NB4 (cell line): ENCODE measurements around the gene TTC13.

ENCODE experiments used
- CTCF ChIP-seq: IDR thresholded peaks from one replicate; pipeline ENCODE4 v1.5.1; 2012; ENCODE audit warnings: low read depth, low read length
- POLR2A ChIP-seq: IDR thresholded peaks from 2 replicates; pipeline ENCODE4 v1.6.1; 2011; ENCODE audit warnings: mild to moderate bottlenecking; ENCODE audit not compliant: insufficient read length; ENCODE audit errors: extremely low read depth

GRCh38 chr1:230982696-230983095 lies 4.0 kb upstream of the TTC13 start:
- TF ChIP-seq POLR2A (no peak), CTCF (no peak)
